HEK293 (cell line): Measurements from ENCODE around the gene FANCC.

ENCODE experiments used
- CTCF ChIA-PET: fragments of 350-600 bp; formaldehyde crosslinking; extraction: SDS; loops from one replicate; lab custom pipeline; 2021; ENCODE audit warnings: antibody characterized with exemption; lab: Yijun Ruan, JAX
- POLR2A ChIA-PET: fragments of 300-600 bp; formaldehyde crosslinking; extraction: SDS; loops from one replicate; lab custom pipeline; 2020; ENCODE audit warnings: antibody characterized with exemption, inconsistent platforms; lab: Yijun Ruan, JAX
- H3K27ac ChIP-seq: fragments of 200-500 bp; sonication (Bioruptor generic); 2 replicates; pipeline ENCODE4 v1.5.1; 2014; ENCODE audit warnings: low read depth, low read length, control low read depth, inconsistent platforms; ENCODE audit errors: extremely low read depth
- H3K36me3 ChIP-seq, 2 experiments: fragments of 200-500 bp in 1 of 2; sonication (Bioruptor generic) in 1 of 2; 1 replicate in 1 of 2; 2 replicates in 1 of 2; pipeline ENCODE4 v1.5.1; 2014 to 2017; ENCODE audit warnings: inconsistent platforms in 2 of 2, low read length in 2 of 2; ENCODE audit not compliant: control insufficient read depth in 2 of 2, insufficient read depth in 1 of 2
- H3K4me1 ChIP-seq: fragments of 200-500 bp; sonication (Bioruptor generic); 2 replicates; pipeline ENCODE4 v1.5.1; 2014; ENCODE audit warnings: mild to moderate bottlenecking, low read length, inconsistent platforms; ENCODE audit not compliant: control insufficient read depth, insufficient read depth
- H3K4me3 ChIP-seq: 2 replicates; pipeline ENCODE4 v1.5.1; 2011; ENCODE audit warnings: low read depth, mild to moderate bottlenecking, control low read depth, low read length, moderate library complexity
- H3K9me3 ChIP-seq: fragments of 200-500 bp; sonication (Bioruptor generic); 2 replicates; pipeline ENCODE4 v1.5.1; 2014; ENCODE audit warnings: low read depth, low read length, inconsistent platforms; ENCODE audit not compliant: control insufficient read depth, insufficient read depth
- ATF2 ChIP-seq: fragments of 450-650 bp; formaldehyde crosslinking; IDR thresholded peaks from 2 replicates; pipeline ENCODE4 v1.5.1; 2016; ENCODE audit warnings: missing biosample characterization, missing genetic modification characterization, low read depth
- BCL11B ChIP-seq: fragments of 450-650 bp; formaldehyde crosslinking; IDR thresholded peaks from 2 replicates; pipeline ENCODE4 v1.5.1; 2016; ENCODE audit warnings: low read depth, missing biosample characterization, missing genetic modification characterization
- MEIS1 ChIP-seq: sonication (generic); formaldehyde crosslinking; IDR thresholded peaks from 2 replicates; pipeline ENCODE4 v1.8.1; 2022; ENCODE audit warnings: missing genetic modification reagents, mild to moderate bottlenecking, borderline replicate concordance
- PRDM1 ChIP-seq: fragments of 450-650 bp; formaldehyde crosslinking; IDR thresholded peaks from 2 replicates; pipeline ENCODE4; 2016; ENCODE audit warnings: missing biosample characterization, missing genetic modification characterization
- SALL2 ChIP-seq: fragments of 450-650 bp; formaldehyde crosslinking; IDR thresholded peaks from 2 replicates; pipeline ENCODE4 v1.5.0; 2017; ENCODE audit warnings: missing biosample characterization, mild to moderate bottlenecking, missing genetic modification characterization, borderline replicate concordance
- SP3 ChIP-seq: fragments of 450-650 bp; formaldehyde crosslinking; IDR thresholded peaks from 2 replicates; pipeline ENCODE4 v1.5.1; 2016; ENCODE audit warnings: missing biosample characterization, missing genetic modification characterization
- YY2 ChIP-seq: fragments of 450-650 bp; formaldehyde crosslinking; IDR thresholded peaks from 2 replicates; pipeline ENCODE4 v1.5.1; 2016; ENCODE audit warnings: missing biosample characterization, missing genetic modification characterization
- ZBTB10 ChIP-seq: fragments of 450-650 bp; formaldehyde crosslinking; IDR thresholded peaks from 2 replicates; pipeline ENCODE4 v1.5.1; 2016; ENCODE audit warnings: missing biosample characterization, missing genetic modification characterization
- ZBTB8A ChIP-seq: fragments of 450-650 bp; formaldehyde crosslinking; IDR thresholded peaks from 2 replicates; pipeline ENCODE4 v1.5.1; 2016; ENCODE audit warnings: missing biosample characterization, missing genetic modification characterization
- ZFP3 ChIP-seq: fragments of 450-650 bp; formaldehyde crosslinking; IDR thresholded peaks from 2 replicates; pipeline ENCODE4 v1.5.1; 2016; ENCODE audit warnings: low read depth, missing biosample characterization, missing genetic modification characterization
- ZIC2 ChIP-seq: fragments of 450-650 bp; formaldehyde crosslinking; IDR thresholded peaks from 2 replicates; pipeline ENCODE4 v1.5.1; 2016; ENCODE audit warnings: missing biosample characterization, missing genetic modification characterization
- ZNF24 ChIP-seq: fragments of 450-650 bp; formaldehyde crosslinking; IDR thresholded peaks from 2 replicates; pipeline ENCODE4 v1.5.1; 2016; ENCODE audit warnings: missing biosample characterization, missing genetic modification characterization
- ZNF292 ChIP-seq: fragments of 450-650 bp; formaldehyde crosslinking; IDR thresholded peaks from 2 replicates; pipeline ENCODE4 v1.5.1; 2016; ENCODE audit warnings: low read depth, missing biosample characterization, missing genetic modification characterization, borderline replicate concordance
- ZNF311 ChIP-seq: fragments of 450-650 bp; formaldehyde crosslinking; IDR thresholded peaks from 2 replicates; pipeline ENCODE4 v1.5.1; 2017; ENCODE audit warnings: missing biosample characterization, missing genetic modification characterization, borderline replicate concordance
- ZNF354C ChIP-seq: fragments of 450-650 bp; formaldehyde crosslinking; IDR thresholded peaks from 2 replicates; pipeline ENCODE4 v1.5.1; 2016; ENCODE audit warnings: missing biosample characterization, missing genetic modification characterization, low read depth, borderline replicate concordance
- ZNF366 ChIP-seq: fragments of 450-650 bp; formaldehyde crosslinking; conservative IDR thresholded peaks from 2 replicates; pipeline ENCODE4 v1.5.1; 2016; ENCODE audit warnings: missing biosample characterization, missing genetic modification characterization
- ZNF391 ChIP-seq: fragments of 450-650 bp; formaldehyde crosslinking; IDR thresholded peaks from 2 replicates; pipeline ENCODE4 v1.5.1; 2016; ENCODE audit warnings: low read depth, missing biosample characterization, missing genetic modification characterization, borderline replicate concordance
- ZNF423 ChIP-seq: fragments of 450-650 bp; formaldehyde crosslinking; IDR thresholded peaks from 2 replicates; pipeline ENCODE4 v1.5.1; 2016; ENCODE audit warnings: missing biosample characterization, missing genetic modification characterization
- ZNF513 ChIP-seq: fragments of 450-650 bp; IDR thresholded peaks from 2 replicates; pipeline ENCODE4 v1.5.1; 2018; ENCODE audit warnings: missing biosample characterization, missing genetic modification characterization
- ZNF514 ChIP-seq: fragments of 450-650 bp; formaldehyde crosslinking; IDR thresholded peaks from 2 replicates; pipeline ENCODE4 v1.5.1; 2016; ENCODE audit warnings: missing biosample characterization, missing genetic modification characterization
- ZNF529 ChIP-seq: fragments of 450-650 bp; formaldehyde crosslinking; IDR thresholded peaks from 2 replicates; pipeline ENCODE4 v1.5.1; 2017; ENCODE audit warnings: missing genetic modification characterization, missing biosample characterization; ENCODE audit not compliant: insufficient replicate concordance
- ZNF544 ChIP-seq: fragments of 450-650 bp; formaldehyde crosslinking; IDR thresholded peaks from 2 replicates; pipeline ENCODE4 v1.5.0; 2017; ENCODE audit warnings: missing biosample characterization, missing genetic modification characterization
- ZNF548 ChIP-seq: fragments of 450-650 bp; formaldehyde crosslinking; IDR thresholded peaks from 2 replicates; pipeline ENCODE4 v1.5.1; 2016; ENCODE audit warnings: missing biosample characterization, missing genetic modification characterization
- ZNF555 ChIP-seq: fragments of 450-650 bp; formaldehyde crosslinking; conservative IDR thresholded peaks from 2 replicates; pipeline ENCODE4 v1.5.1; 2017; ENCODE audit warnings: missing biosample characterization, mild to moderate bottlenecking, missing genetic modification characterization, inconsistent platforms
- ZNF580 ChIP-seq: fragments of 450-650 bp; formaldehyde crosslinking; IDR thresholded peaks from 2 replicates; pipeline ENCODE4 v1.5.1; 2016; ENCODE audit warnings: missing biosample characterization, missing genetic modification characterization
- ZNF670 ChIP-seq: fragments of 450-650 bp; formaldehyde crosslinking; IDR thresholded peaks from 2 replicates; pipeline ENCODE4 v1.5.1; 2016; ENCODE audit warnings: missing biosample characterization, missing genetic modification characterization, low read depth
- ZNF830 ChIP-seq: fragments of 450-650 bp; IDR thresholded peaks from 2 replicates; pipeline ENCODE4 v1.5.0; 2018; ENCODE audit warnings: missing biosample characterization, missing genetic modification characterization, low read depth, mild to moderate bottlenecking, moderate library complexity

The FANCC gene

GRCh38 chr9:95097279-95097678 is 220.2 kb downstream of the FANCC start:
- TF ChIP-seq ZNF513 (tag by site-specific recombination) (no peak), ATF2 (tag by site-specific recombination) (no peak), ZNF24 (tag by site-specific recombination) (no peak), ZIC2 (tag by site-specific recombination) (no peak), ZNF391 (tag by site-specific recombination) (no peak), ZNF292 (tag by site-specific recombination) (no peak), ZNF354C (no peak), SP3 (tag by site-specific recombination) (no peak), ZNF366 (tag by site-specific recombination) (no peak), PRDM1 (no peak), ZNF670 (tag by site-specific recombination) (no peak), ZBTB10 (no peak), ZFP3 (tag by site-specific recombination) (no peak), ZNF830 (no peak), SALL2 (tag by site-specific recombination) (no peak)
- ChIA-PET CTCF (interaction anchor here (1.4 to 1.8 kb wide), 2 partner anchors 10 to 31 kb away, joined by 3 to 8 read pairs; no protein-coding TSS in a partner anchor), POLR2A (no interaction called here)
- no peaks in the 10 kb centered on the region for H3K9me3 ChIP-seq
- no peaks in the 10 kb centered on the region for H3K4me1 ChIP-seq
- peaks cover 0 to 26% of the 10 kb centered on the region in 2 experiments; a peak in 1 of 3 replicates for H3K36me3 ChIP-seq
- no peak overlapping the region for H3K4me3 ChIP-seq
- H3K27ac ChIP-seq = no peak overlapping the region

GRCh38 chr9:95096807-95097206 is 220.7 kb downstream of the FANCC start:
- Histone ChIP-seq H3K36me3 (peaks cover 0 to 24% of the 10 kb centered on the region in 2 experiments; a peak in 1 of 3 replicates), H3K27ac (no peak overlapping the region), H3K4me1 (no peaks in the 10 kb centered on the region), H3K4me3 (no peak overlapping the region), H3K9me3 (no peaks in the 10 kb centered on the region)
- CTCF ChIA-PET = interaction anchor here (1.0 to 1.8 kb wide), 5 partner anchors 9 to 415 kb away, joined by 3 to 9 read pairs (median 5); no protein-coding TSS in a partner anchor
- TF ChIP-seq ZNF544 (tag by site-specific recombination) (no peak), ZNF529 (no peak), PRDM1 (no peak), ZNF391 (tag by site-specific recombination) (no peak), ZNF514 (no peak), ZBTB8A (tag by site-specific recombination) (no peak), ZNF311 (no peak), ZNF580 (tag by site-specific recombination) (no peak), ZNF423 (no peak), ZNF555 (tag by site-specific recombination) (no peak), MEIS1 (no peak), YY2 (tag by site-specific recombination) (no peak), ZNF548 (no peak), BCL11B (tag by site-specific recombination) (no peak)
- POLR2A ChIA-PET = no interaction called here
